NCI-H1694 treated with DMSO at 0.1 percent for 48 hours (cell line): ENCODE results near the gene C20orf141.
"Not testable (repeated sequence)": the region's sequence is repeated elsewhere in the genome, so short reads cannot be mapped to it uniquely, and the experiment has no call there.

Source experiments
- DNase-seq: peaks from one replicate; lab custom pipeline; 2025; lab: John Stamatoyannopoulos, UW

C20orf141 gene

GRCh38 chr20:2820896-2821869 is 6.4 kb downstream of the C20orf141 start:
- no peak for DNase-seq

- DNase-seq = no peak
These were observed 7.3 kb downstream of the C20orf141 start for GRCh38 chr20:2822073-2822472.

GRCh38 chr20:2825761-2826160 is 11.0 kb downstream of the C20orf141 start:
- DNase-seq = no peak

GRCh38 chr20:2826655-2827054 is 11.9 kb downstream of the C20orf141 start:
- no peak for DNase-seq

- no peak for DNase-seq
These were observed 14.6 kb downstream of the C20orf141 start for GRCh38 chr20:2829376-2829775.

GRCh38 chr20:2831206-2831605 is 16.4 kb downstream of the C20orf141 start:
- not testable (repeated sequence) for DNase-seq

- DNase-seq = no peak
These were observed 19.0 kb downstream of the C20orf141 start for GRCh38 chr20:2833761-2834160.

- no peak for DNase-seq
These were observed 19.8 kb downstream of the C20orf141 start for GRCh38 chr20:2834401-2835110.

GRCh38 chr20:2835331-2835796 is 20.6 kb downstream of the C20orf141 start:
- DNase-seq = no peak

- DNase-seq = no peak
These were observed 21.2 kb downstream of the C20orf141 start for GRCh38 chr20:2836035-2836434.

- DNase-seq = no peak
These were observed 22.6 kb downstream of the C20orf141 start for GRCh38 chr20:2837221-2837960.

GRCh38 chr20:2838170-2838797 is 23.5 kb downstream of the C20orf141 start:
- no peak for DNase-seq

GRCh38 chr20:2838847-2839671 is 24.3 kb downstream of the C20orf141 start:
- no peak for DNase-seq

GRCh38 chr20:2839732-2840137 is 24.9 kb downstream of the C20orf141 start:
- DNase-seq = no peak

GRCh38 chr20:2840138-2840966 is 25.6 kb downstream of the C20orf141 start, which contains the start of the genes PCED1A and VPS16:
PCED1A (minus strand) TSS chr20:2840655; CDS start chr20:2839912, 743 bp downstream.
VPS16 (plus strand) TSS chr20:2840745; CDS start chr20:2840775, 30 bp downstream.
- peak; percentile 74 for DNase-seq

- DNase-seq = no peak
These were observed 26.3 kb downstream of the C20orf141 start for GRCh38 chr20:2840967-2841531.

GRCh38 chr20:2845607-2846006 is 30.8 kb downstream of the C20orf141 start:
- no peak for DNase-seq

- DNase-seq = no peak
These were observed 31.9 kb downstream of the C20orf141 start for GRCh38 chr20:2846698-2847097.

GRCh38 chr20:2847802-2848201 is 33.0 kb downstream of the C20orf141 start:
- DNase-seq = no peak
